ENCODE measurements around the gene SLX4IP.

SLX4IP gene

GRCh38 chr20:10524643-10525042 lies 89.5 kb downstream of the SLX4IP start:
- Histone ChIP-seq H3K27me3 (ENCODE audit: control insufficient read depth in 2 of 2, insufficient read depth in 2 of 2, low read length in 2 of 2) (no peaks in the 10 kb centered on the region), H3K27ac (ENCODE audit: low read depth in 2 of 2, low read length in 2 of 2) (no peak overlapping the region), H3K4me1 (ENCODE audit: control insufficient read depth in 2 of 2, insufficient read depth in 2 of 2, low read length in 2 of 2) (no peaks in the 10 kb centered on the region), H3K36me3 (ENCODE audit: control insufficient read depth in 2 of 2, insufficient read depth in 2 of 2, low read length in 2 of 2) (no peaks in the 10 kb centered on the region), H3K4me3 (ENCODE audit: low read length in 2 of 2) (no peak overlapping the region), H3K9ac (ENCODE audit: low read depth in 1 of 2, low read length in 2 of 2) (no peak overlapping the region), H3K9me3 (ENCODE audit: control insufficient read depth in 2 of 2, low read length in 2 of 2) (no peaks in the 10 kb centered on the region)

- Histone ChIP-seq H3K9me3 (ENCODE audit: control insufficient read depth in 2 of 2, low read length in 2 of 2) (no peaks in the 10 kb centered on the region), H3K4me3 (ENCODE audit: low read length in 2 of 2) (no peak overlapping the region), H3K27ac (ENCODE audit: low read depth in 2 of 2, low read length in 2 of 2) (no peak overlapping the region), H3K36me3 (ENCODE audit: control insufficient read depth in 2 of 2, insufficient read depth in 2 of 2, low read length in 2 of 2) (no peaks in the 10 kb centered on the region), H3K9ac (ENCODE audit: low read depth in 1 of 2, low read length in 2 of 2) (no peak overlapping the region), H3K4me1 (ENCODE audit: control insufficient read depth in 2 of 2, insufficient read depth in 2 of 2, low read length in 2 of 2) (no peaks in the 10 kb centered on the region), H3K27me3 (ENCODE audit: control insufficient read depth in 2 of 2, insufficient read depth in 2 of 2, low read length in 2 of 2) (no peaks in the 10 kb centered on the region)
These were observed 92.7 kb downstream of the SLX4IP start for GRCh38 chr20:10527781-10528180.

- Histone ChIP-seq H3K27ac (ENCODE audit: low read depth in 2 of 2, low read length in 2 of 2) (no peak overlapping the region), H3K4me1 (ENCODE audit: control insufficient read depth in 2 of 2, insufficient read depth in 2 of 2, low read length in 2 of 2) (no peaks in the 10 kb centered on the region), H3K36me3 (ENCODE audit: control insufficient read depth in 2 of 2, insufficient read depth in 2 of 2, low read length in 2 of 2) (no peaks in the 10 kb centered on the region), H3K27me3 (ENCODE audit: control insufficient read depth in 2 of 2, insufficient read depth in 2 of 2, low read length in 2 of 2) (no peaks in the 10 kb centered on the region), H3K4me3 (ENCODE audit: low read length in 2 of 2) (no peak overlapping the region), H3K9ac (ENCODE audit: low read depth in 1 of 2, low read length in 2 of 2) (no peak overlapping the region), H3K9me3 (ENCODE audit: control insufficient read depth in 2 of 2, low read length in 2 of 2) (no peaks in the 10 kb centered on the region)
These were observed 95.8 kb downstream of the SLX4IP start for GRCh38 chr20:10530883-10531282.

- Histone ChIP-seq H3K9ac (ENCODE audit: low read depth in 1 of 2, low read length in 2 of 2) (no peak overlapping the region), H3K27ac (ENCODE audit: low read depth in 2 of 2, low read length in 2 of 2) (no peak overlapping the region), H3K4me3 (ENCODE audit: low read length in 2 of 2) (no peak overlapping the region), H3K27me3 (ENCODE audit: control insufficient read depth in 2 of 2, insufficient read depth in 2 of 2, low read length in 2 of 2) (no peaks in the 10 kb centered on the region), H3K9me3 (ENCODE audit: control insufficient read depth in 2 of 2, low read length in 2 of 2) (no peaks in the 10 kb centered on the region), H3K36me3 (ENCODE audit: control insufficient read depth in 2 of 2, insufficient read depth in 2 of 2, low read length in 2 of 2) (no peaks in the 10 kb centered on the region), H3K4me1 (ENCODE audit: control insufficient read depth in 2 of 2, insufficient read depth in 2 of 2, low read length in 2 of 2) (no peaks in the 10 kb centered on the region)
These were observed 96.7 kb downstream of the SLX4IP start for GRCh38 chr20:10531848-10532247.

DNA sequence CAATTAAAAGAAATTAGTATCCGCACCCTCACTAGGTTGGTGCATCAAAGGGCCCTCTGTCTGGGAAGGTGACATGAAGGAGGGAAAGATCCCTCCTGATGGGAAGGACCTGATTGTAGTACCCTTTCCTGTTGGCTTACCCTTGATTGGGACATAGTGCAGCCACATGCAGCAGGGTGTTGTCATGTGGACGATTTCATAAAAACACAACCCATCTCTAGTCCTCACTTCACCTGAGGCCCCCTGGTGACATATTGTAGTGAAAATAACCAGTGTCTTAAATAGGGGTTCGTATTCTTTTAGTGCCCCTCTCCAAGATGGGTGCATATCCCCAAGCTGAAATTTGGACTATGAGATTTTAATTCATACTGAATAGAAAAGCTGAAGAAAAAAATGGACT lies 97.3 kb downstream of the SLX4IP start:
- no peak overlapping the region for H3K4me3 ChIP-seq (ENCODE audit: low read length in 2 of 2)
- H3K27me3 ChIP-seq (ENCODE audit: control insufficient read depth in 2 of 2, insufficient read depth in 2 of 2, low read length in 2 of 2): no peaks in the 10 kb centered on the region
- no peaks in the 10 kb centered on the region for H3K4me1 ChIP-seq (ENCODE audit: control insufficient read depth in 2 of 2, insufficient read depth in 2 of 2, low read length in 2 of 2)
- no peak overlapping the region for H3K9ac ChIP-seq (ENCODE audit: low read depth in 1 of 2, low read length in 2 of 2)
- no peaks in the 10 kb centered on the region for H3K36me3 ChIP-seq (ENCODE audit: control insufficient read depth in 2 of 2, insufficient read depth in 2 of 2, low read length in 2 of 2)
- H3K27ac ChIP-seq (ENCODE audit: low read depth in 2 of 2, low read length in 2 of 2): no peak overlapping the region
- H3K9me3 ChIP-seq (ENCODE audit: control insufficient read depth in 2 of 2, low read length in 2 of 2): no peaks in the 10 kb centered on the region

GRCh38 chr20:10536531-10536930 lies 101.4 kb downstream of the SLX4IP start:
- H3K27me3 ChIP-seq (ENCODE audit: control insufficient read depth in 2 of 2, insufficient read depth in 2 of 2, low read length in 2 of 2): no peaks in the 10 kb centered on the region
- no peak overlapping the region for H3K4me3 ChIP-seq (ENCODE audit: low read length in 2 of 2)
- H3K9me3 ChIP-seq (ENCODE audit: control insufficient read depth in 2 of 2, low read length in 2 of 2): no peaks in the 10 kb centered on the region
- H3K4me1 ChIP-seq (ENCODE audit: control insufficient read depth in 2 of 2, insufficient read depth in 2 of 2, low read length in 2 of 2): peaks cover 0 to 10% of the 10 kb centered on the region in 2 donors
- no peaks in the 10 kb centered on the region for H3K36me3 ChIP-seq (ENCODE audit: control insufficient read depth in 2 of 2, insufficient read depth in 2 of 2, low read length in 2 of 2)
- H3K27ac ChIP-seq (ENCODE audit: low read depth in 2 of 2, low read length in 2 of 2): no peak overlapping the region
- no peak overlapping the region for H3K9ac ChIP-seq (ENCODE audit: low read depth in 1 of 2, low read length in 2 of 2)

- Histone ChIP-seq H3K27ac (ENCODE audit: low read depth in 2 of 2, low read length in 2 of 2) (no peak overlapping the region), H3K36me3 (ENCODE audit: control insufficient read depth in 2 of 2, insufficient read depth in 2 of 2, low read length in 2 of 2) (no peaks in the 10 kb centered on the region), H3K4me1 (ENCODE audit: control insufficient read depth in 2 of 2, insufficient read depth in 2 of 2, low read length in 2 of 2) (peaks cover 0 to 10% of the 10 kb centered on the region in 2 donors), H3K9me3 (ENCODE audit: control insufficient read depth in 2 of 2, low read length in 2 of 2) (no peaks in the 10 kb centered on the region), H3K4me3 (ENCODE audit: low read length in 2 of 2) (no peak overlapping the region), H3K27me3 (ENCODE audit: control insufficient read depth in 2 of 2, insufficient read depth in 2 of 2, low read length in 2 of 2) (no peaks in the 10 kb centered on the region), H3K9ac (ENCODE audit: low read depth in 1 of 2, low read length in 2 of 2) (no peak overlapping the region)
These were observed 102.9 kb downstream of the SLX4IP start for GRCh38 chr20:10537850-10538480.

DNA sequence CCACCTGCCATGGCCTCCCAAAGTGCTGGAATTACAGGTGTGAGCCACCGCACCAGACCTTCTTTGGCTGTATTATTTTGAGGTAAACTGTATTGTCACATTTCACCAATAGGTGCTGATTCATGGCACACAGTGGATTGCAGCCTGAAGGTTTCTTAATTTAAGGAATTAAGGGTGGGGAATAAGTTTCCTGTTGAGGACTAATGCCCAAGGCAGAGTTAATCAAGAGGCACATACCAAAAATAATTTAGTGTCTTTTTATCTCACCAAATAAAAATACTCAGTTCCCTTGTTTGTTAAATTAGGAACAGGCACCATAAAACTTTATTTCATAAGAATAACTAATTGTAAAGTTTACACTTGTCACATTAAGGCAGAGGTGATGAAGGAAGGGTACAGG lies 103.7 kb downstream of the SLX4IP start:
- Histone ChIP-seq H3K27me3 (ENCODE audit: control insufficient read depth in 2 of 2, insufficient read depth in 2 of 2, low read length in 2 of 2) (no peaks in the 10 kb centered on the region), H3K9me3 (ENCODE audit: control insufficient read depth in 2 of 2, low read length in 2 of 2) (no peaks in the 10 kb centered on the region), H3K27ac (ENCODE audit: low read depth in 2 of 2, low read length in 2 of 2) (no peak overlapping the region), H3K9ac (ENCODE audit: low read depth in 1 of 2, low read length in 2 of 2) (no peak overlapping the region), H3K4me3 (ENCODE audit: low read length in 2 of 2) (no peak overlapping the region), H3K4me1 (ENCODE audit: control insufficient read depth in 2 of 2, insufficient read depth in 2 of 2, low read length in 2 of 2) (peaks cover 0 to 10% of the 10 kb centered on the region in 2 donors), H3K36me3 (ENCODE audit: control insufficient read depth in 2 of 2, insufficient read depth in 2 of 2, low read length in 2 of 2) (no peaks in the 10 kb centered on the region)

DNA sequence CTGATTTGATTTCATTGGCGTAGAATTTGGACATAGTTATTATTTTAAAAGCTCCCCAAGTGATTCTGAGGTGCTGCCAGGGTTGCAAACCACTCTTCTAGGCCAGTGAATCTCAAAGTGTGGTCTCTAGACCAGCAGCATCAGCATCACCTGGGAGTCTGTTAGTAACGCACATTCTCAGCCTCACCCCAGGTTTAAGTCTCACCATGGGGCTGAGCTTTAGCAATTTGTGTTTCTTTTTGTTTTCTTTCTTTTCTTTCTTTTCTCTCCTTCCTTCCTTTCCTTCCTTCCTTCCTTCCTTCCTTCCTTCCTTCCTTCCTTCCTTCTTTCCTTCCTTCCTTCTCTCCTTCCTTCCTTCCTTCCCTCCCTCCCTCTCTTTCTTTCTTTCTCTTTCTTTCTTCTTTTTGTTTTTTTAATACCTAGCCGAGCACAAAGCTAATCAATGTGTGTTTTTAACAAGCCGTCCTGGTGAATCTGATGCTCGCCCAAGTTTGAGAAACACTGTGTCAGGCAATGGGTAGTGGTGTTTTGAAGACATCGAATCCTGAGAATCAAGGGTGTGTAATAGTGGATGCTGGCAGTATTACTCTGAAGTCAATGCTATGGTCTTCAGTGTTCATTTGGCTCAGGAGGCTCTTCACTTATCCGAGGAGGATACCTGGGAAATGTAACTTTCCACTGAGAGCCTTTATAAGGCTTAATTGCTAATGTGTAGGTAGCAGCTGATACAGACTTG lies 104.9 kb downstream of the SLX4IP start:
- Histone ChIP-seq H3K27ac (ENCODE audit: low read depth in 2 of 2, low read length in 2 of 2) (no peak overlapping the region), H3K27me3 (ENCODE audit: control insufficient read depth in 2 of 2, insufficient read depth in 2 of 2, low read length in 2 of 2) (no peaks in the 10 kb centered on the region), H3K9ac (ENCODE audit: low read depth in 1 of 2, low read length in 2 of 2) (no peak overlapping the region), H3K4me1 (ENCODE audit: control insufficient read depth in 2 of 2, insufficient read depth in 2 of 2, low read length in 2 of 2) (peaks cover 0 to 10% of the 10 kb centered on the region in 2 donors), H3K9me3 (ENCODE audit: control insufficient read depth in 2 of 2, low read length in 2 of 2) (no peaks in the 10 kb centered on the region), H3K36me3 (ENCODE audit: control insufficient read depth in 2 of 2, insufficient read depth in 2 of 2, low read length in 2 of 2) (no peaks in the 10 kb centered on the region), H3K4me3 (ENCODE audit: low read length in 2 of 2) (no peak overlapping the region)

DNA sequence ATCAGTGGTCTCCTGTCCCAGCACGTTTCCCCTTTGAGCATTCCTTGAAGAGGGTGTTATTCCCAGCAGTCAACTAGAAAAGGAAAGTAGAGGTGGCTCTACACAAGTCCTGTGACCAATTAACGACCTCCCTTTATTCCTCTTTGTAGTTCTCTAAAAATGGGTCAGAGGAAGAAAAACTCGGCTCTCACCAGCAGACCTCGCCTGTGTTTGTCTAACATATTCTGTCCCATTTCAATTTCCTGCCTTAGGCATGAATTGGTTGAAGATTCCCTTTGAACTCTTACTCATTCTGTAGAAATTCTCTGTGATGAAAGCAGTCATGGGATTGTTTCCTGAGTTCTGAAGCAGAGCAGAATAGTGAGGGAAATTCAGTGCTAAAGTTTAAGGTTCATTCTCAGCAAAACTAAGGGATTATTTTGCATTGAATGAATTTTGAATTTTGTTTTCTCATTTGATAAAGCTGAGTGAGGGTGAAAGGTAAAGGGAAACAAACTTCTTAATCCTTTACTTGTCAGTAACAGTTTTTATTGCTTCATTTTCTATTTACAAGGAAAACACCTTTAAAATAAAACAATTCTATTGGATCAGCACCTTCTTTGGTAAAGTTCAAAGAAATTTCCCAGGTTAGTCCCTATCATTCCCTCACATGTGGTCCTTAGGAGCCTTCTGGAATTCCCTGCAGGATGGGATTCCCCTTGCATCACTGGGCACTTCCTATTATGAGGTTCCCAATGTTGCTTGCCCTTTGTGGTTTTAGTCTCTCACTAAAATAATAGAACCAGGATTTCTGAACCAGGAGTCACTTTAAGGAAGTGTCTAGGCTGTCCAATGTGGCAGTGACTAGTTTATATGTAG lies 105.8 kb downstream of the SLX4IP start:
- H3K27ac ChIP-seq (ENCODE audit: low read depth in 2 of 2, low read length in 2 of 2): no peak overlapping the region

More for the DNA sequence above, 105.8 kb downstream of the SLX4IP start:
- no peak overlapping the region for H3K4me3 ChIP-seq (ENCODE audit: low read length in 2 of 2)
- H3K4me1 ChIP-seq (ENCODE audit: control insufficient read depth in 2 of 2, insufficient read depth in 2 of 2, low read length in 2 of 2): peaks cover 0 to 10% of the 10 kb centered on the region in 2 donors
- H3K27me3 ChIP-seq (ENCODE audit: control insufficient read depth in 2 of 2, insufficient read depth in 2 of 2, low read length in 2 of 2): no peaks in the 10 kb centered on the region
- no peaks in the 10 kb centered on the region for H3K9me3 ChIP-seq (ENCODE audit: control insufficient read depth in 2 of 2, low read length in 2 of 2)
- H3K9ac ChIP-seq (ENCODE audit: low read depth in 1 of 2, low read length in 2 of 2): no peak overlapping the region
- no peaks in the 10 kb centered on the region for H3K36me3 ChIP-seq (ENCODE audit: control insufficient read depth in 2 of 2, insufficient read depth in 2 of 2, low read length in 2 of 2)
